ENCODE data around the gene FAM107A.
"Not testable (repeated sequence)": the region's sequence is repeated elsewhere in the genome, so short reads cannot be mapped to it uniquely, and the experiment has no call there.

FAM107A gene

DNA sequence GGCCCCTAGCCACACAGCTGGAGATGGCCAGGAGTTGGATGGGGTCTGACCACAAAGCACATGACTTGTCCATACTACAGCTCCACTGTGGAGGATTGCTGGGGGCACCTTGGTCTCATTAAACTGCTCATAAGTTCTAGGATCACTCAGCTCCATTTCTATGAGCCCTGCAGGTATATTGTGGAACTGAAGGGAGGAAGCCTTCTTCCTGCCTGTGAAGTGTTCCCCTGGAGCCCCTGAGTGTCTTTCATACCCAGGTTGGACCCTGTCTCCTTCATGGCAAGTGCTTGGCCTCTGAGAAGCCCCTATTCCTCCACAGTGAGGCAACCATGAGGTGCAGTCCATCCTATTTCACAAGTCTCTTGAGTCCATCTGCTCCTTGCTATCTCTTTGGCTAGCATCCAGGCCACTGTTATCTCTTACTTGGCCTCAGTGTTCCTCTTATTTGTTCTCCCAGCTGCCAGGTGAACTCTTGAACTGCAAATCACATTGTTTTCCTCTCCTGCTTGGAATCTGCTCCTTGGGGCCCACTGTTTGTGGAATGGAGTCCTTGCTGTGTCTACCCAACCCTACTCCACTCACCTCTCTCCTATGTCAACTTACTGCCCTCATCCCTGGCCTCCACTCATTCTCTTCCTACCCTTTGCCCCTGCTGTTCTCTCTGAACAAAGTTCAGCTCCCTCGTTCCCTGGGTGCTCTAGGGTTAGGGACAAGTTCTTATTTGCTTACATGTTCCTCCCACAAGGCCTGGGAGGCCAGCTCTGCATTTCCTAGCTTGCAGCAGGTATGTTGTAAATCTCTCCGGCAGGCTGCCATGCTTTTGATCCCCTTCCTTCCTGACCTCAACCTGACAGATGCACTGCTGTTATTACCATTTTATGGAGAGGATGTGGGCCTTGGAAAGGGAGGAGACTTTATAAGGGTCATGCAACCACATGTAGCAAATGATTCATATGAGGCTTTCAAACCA lies 41.4 kb downstream of the FAM107A start:
- Histone ChIP-seq H3K4me1 (ENCODE audit: control insufficient read depth, insufficient read depth, low read length, poor library complexity, severe bottlenecking) (no peaks in the 10 kb centered on the region), H3K9me3 (ENCODE audit: control insufficient read depth, low read length) (no peaks in the 10 kb centered on the region), H3K27ac (ENCODE audit: low read depth, low read length, severe bottlenecking) (no peak overlapping the region), H3K36me3 (ENCODE audit: control insufficient read depth, insufficient read depth, low read length) (no peaks in the 10 kb centered on the region), H3K4me3 (ENCODE audit: extremely low read depth, insufficient read depth, low read length, poor library complexity, severe bottlenecking) (no peak overlapping the region)
- 73 to 78% methylated on average over 1 to 2 of the region's 2 CpGs for WGBS, 2 experiments (ENCODE audit: insufficient coverage in 2 of 2)

DNA sequence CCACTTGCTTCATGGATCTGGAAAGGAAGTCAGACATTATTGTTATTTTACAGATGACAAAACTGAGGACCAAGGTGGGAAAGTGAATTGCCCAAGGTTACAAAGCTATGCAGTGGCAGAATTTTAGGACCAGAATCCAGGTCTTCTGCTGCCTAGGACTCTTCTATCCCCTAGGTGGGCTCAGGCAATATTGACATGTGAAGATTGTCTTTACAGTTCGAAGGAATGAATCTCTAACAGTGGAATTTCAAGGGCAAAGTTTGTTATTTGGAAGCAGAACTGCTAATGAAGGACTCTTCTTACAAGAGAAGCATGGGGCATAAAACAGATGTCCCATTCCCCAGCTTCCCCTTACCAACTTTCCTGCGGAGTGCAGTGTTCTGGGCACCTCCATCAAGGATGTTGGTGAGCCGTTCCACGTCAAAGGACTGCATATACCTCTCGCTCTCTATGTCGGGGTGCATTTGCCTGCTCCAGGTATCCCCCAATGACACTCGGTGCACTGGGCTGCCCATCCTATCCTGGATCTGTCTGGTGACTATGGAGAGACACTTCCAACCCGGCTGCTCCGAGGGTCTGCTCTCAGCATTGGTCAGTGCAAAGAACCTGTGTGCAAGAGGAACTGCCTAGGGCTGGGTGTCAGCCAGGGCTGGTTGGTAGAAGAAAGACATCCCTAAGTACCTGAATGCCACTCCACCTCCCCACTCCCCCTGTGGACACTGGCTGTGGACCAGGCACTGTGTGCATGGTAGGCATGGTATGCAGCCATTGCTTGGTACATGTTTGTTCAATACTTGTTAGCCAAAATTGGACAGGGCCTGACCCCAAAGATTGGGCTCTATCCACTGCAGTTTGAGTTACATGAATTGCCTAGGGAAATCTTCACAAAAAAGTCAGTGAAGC lies 42.3 kb downstream of the FAM107A start:
- Histone ChIP-seq H3K36me3 (ENCODE audit: control insufficient read depth, insufficient read depth, low read length) (no peaks in the 10 kb centered on the region), H3K4me3 (ENCODE audit: extremely low read depth, insufficient read depth, low read length, poor library complexity, severe bottlenecking) (no peak overlapping the region), H3K4me1 (ENCODE audit: control insufficient read depth, insufficient read depth, low read length, poor library complexity, severe bottlenecking) (no peaks in the 10 kb centered on the region), H3K9me3 (ENCODE audit: control insufficient read depth, low read length) (no peaks in the 10 kb centered on the region), H3K27ac (ENCODE audit: low read depth, low read length, severe bottlenecking) (no peak overlapping the region)
- WGBS, 2 experiments (ENCODE audit: insufficient coverage in 2 of 2), result 85 to 90% methylated on average over 6 to 9 of the region's 9 CpGs

GRCh38 chr3:58532794-58533220 lies 44.4 kb downstream of the FAM107A start:
- H3K4me1 ChIP-seq (ENCODE audit: control insufficient read depth, insufficient read depth, low read length, poor library complexity, severe bottlenecking), result no peaks in the 10 kb centered on the region
- no peak overlapping the region for H3K27ac ChIP-seq (ENCODE audit: low read depth, low read length, severe bottlenecking)
- H3K4me3 ChIP-seq (ENCODE audit: extremely low read depth, insufficient read depth, low read length, poor library complexity, severe bottlenecking), result no peak overlapping the region
- no peaks in the 10 kb centered on the region for H3K9me3 ChIP-seq (ENCODE audit: control insufficient read depth, low read length)
- H3K36me3 ChIP-seq (ENCODE audit: control insufficient read depth, insufficient read depth, low read length), result no peaks in the 10 kb centered on the region
- WGBS, 2 experiments (ENCODE audit: insufficient coverage in 2 of 2), result 25 to 26% methylated on average over 7 to 9 of the region's 11 CpGs

GRCh38 chr3:58531956-58532355 lies 45.2 kb downstream of the FAM107A start:
- H3K27ac ChIP-seq (ENCODE audit: low read depth, low read length, severe bottlenecking), result no peak overlapping the region
- H3K36me3 ChIP-seq (ENCODE audit: control insufficient read depth, insufficient read depth, low read length), result no peaks in the 10 kb centered on the region
- no peaks in the 10 kb centered on the region for H3K4me1 ChIP-seq (ENCODE audit: control insufficient read depth, insufficient read depth, low read length, poor library complexity, severe bottlenecking)
- H3K4me3 ChIP-seq (ENCODE audit: extremely low read depth, insufficient read depth, low read length, poor library complexity, severe bottlenecking), result no peak overlapping the region
- 100% methylated on average over 1 of the region's 2 CpGs; no CpG with 5 or more reads in 1 of the 2 experiments for WGBS, 2 experiments (ENCODE audit: insufficient coverage in 2 of 2)
- H3K9me3 ChIP-seq (ENCODE audit: control insufficient read depth, low read length), result no peaks in the 10 kb centered on the region

GRCh38 chr3:58531555-58531954 lies 45.6 kb downstream of the FAM107A start:
- H3K27ac ChIP-seq (ENCODE audit: low read depth, low read length, severe bottlenecking), result no peak overlapping the region
- H3K36me3 ChIP-seq (ENCODE audit: control insufficient read depth, insufficient read depth, low read length), result no peaks in the 10 kb centered on the region
- H3K9me3 ChIP-seq (ENCODE audit: control insufficient read depth, low read length), result no peaks in the 10 kb centered on the region
- H3K4me1 ChIP-seq (ENCODE audit: control insufficient read depth, insufficient read depth, low read length, poor library complexity, severe bottlenecking), result no peaks in the 10 kb centered on the region
- no peak overlapping the region for H3K4me3 ChIP-seq (ENCODE audit: extremely low read depth, insufficient read depth, low read length, poor library complexity, severe bottlenecking)
- WGBS, 2 experiments (ENCODE audit: insufficient coverage in 2 of 2), result 93 to 94% methylated on average over 6 to 7 of the region's 7 CpGs

DNA sequence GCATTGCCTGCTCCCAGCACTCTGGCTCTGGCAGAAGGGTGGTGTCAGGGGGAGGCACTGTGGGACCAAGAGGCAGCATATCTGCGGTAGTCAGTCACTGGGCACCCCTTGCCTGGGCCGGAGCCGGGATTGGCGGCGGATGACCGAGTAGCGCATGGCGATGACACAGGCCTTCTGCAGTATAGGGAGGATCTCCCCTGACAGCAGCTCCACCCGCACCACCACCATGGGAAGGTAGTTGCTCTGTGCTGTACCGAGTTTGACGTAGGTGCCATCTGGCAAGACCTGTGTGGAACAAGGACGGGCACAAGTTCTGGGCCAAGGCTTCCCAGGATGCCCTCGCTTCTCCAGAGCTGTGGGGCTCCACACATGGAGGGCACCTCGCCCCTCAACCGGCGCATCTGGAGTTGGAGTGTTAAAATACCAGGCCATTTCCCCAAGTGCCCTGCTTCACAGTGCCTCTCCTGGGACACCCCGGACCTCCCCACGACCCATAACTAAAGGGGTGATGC lies 46.8 kb downstream of the FAM107A start:
- Histone ChIP-seq H3K4me3 (ENCODE audit: extremely low read depth, insufficient read depth, low read length, poor library complexity, severe bottlenecking) (no peak overlapping the region), H3K9me3 (ENCODE audit: control insufficient read depth, low read length) (no peaks in the 10 kb centered on the region), H3K4me1 (ENCODE audit: control insufficient read depth, insufficient read depth, low read length, poor library complexity, severe bottlenecking) (peaks cover 6% of the 10 kb centered on the region), H3K36me3 (ENCODE audit: control insufficient read depth, insufficient read depth, low read length) (no peaks in the 10 kb centered on the region), H3K27ac (ENCODE audit: low read depth, low read length, severe bottlenecking) (no peak overlapping the region)
- WGBS, 2 experiments (ENCODE audit: insufficient coverage in 2 of 2), result 93 to 96% methylated on average over 16 to 18 of the region's 18 CpGs

DNA sequence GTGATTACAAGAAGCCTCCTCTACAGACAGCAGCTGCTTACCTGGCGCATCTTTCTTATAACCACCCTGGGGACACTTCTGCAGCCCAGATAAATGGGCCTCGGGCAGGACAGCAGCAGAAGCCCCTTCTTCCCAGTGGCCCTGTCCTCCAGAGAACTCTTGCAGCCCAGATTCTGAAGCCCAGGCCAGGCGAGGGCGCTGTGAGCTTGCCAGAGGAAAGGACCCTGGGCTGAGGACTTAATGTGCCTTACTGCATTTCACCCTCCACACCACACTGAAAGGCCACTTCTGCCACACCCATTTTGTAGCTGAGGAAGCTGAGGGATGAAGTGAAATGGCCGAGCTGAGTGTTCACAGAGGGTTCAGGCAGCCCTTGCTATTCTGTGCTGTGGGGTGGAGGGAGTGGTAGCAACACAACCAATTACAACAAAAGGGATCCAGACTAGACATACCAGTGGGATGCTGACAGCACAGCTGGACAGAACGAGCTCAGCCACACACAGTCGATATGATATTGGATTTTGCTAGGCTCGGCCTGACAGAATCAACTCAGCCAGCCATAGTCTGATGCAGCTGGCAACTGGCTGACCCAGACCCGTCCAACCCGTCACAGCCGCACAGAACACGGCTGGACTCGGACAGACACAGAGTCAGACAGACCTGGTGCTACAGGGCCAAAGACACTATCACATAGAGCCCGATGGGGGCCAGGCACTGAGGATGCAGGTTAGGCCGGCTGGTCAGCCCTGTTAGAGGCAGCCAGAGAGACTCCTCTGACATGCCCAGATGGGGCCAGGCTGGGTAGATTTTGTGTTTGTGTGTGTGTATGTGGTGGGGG lies 47.5 kb downstream of the FAM107A start:
- Histone ChIP-seq H3K27ac (ENCODE audit: low read depth, low read length, severe bottlenecking) (no peak overlapping the region), H3K36me3 (ENCODE audit: control insufficient read depth, insufficient read depth, low read length) (no peaks in the 10 kb centered on the region), H3K4me3 (ENCODE audit: extremely low read depth, insufficient read depth, low read length, poor library complexity, severe bottlenecking) (no peak overlapping the region), H3K9me3 (ENCODE audit: control insufficient read depth, low read length) (no peaks in the 10 kb centered on the region), H3K4me1 (ENCODE audit: control insufficient read depth, insufficient read depth, low read length, poor library complexity, severe bottlenecking) (peaks cover 6% of the 10 kb centered on the region)
- 69 to 81% methylated on average over 12 to 14 of the region's 15 CpGs for WGBS, 2 experiments (ENCODE audit: insufficient coverage in 2 of 2)

GRCh38 chr3:58528629-58529028 lies 48.6 kb downstream of the FAM107A start:
- Histone ChIP-seq H3K4me3 (ENCODE audit: extremely low read depth, insufficient read depth, low read length, poor library complexity, severe bottlenecking) (no peak overlapping the region), H3K9me3 (ENCODE audit: control insufficient read depth, low read length) (no peaks in the 10 kb centered on the region), H3K4me1 (ENCODE audit: control insufficient read depth, insufficient read depth, low read length, poor library complexity, severe bottlenecking) (peaks cover 6% of the 10 kb centered on the region), H3K27ac (ENCODE audit: low read depth, low read length, severe bottlenecking) (no peak overlapping the region), H3K36me3 (ENCODE audit: control insufficient read depth, insufficient read depth, low read length) (no peaks in the 10 kb centered on the region)
- WGBS, 2 experiments (ENCODE audit: insufficient coverage in 2 of 2), result 83 to 86% methylated on average over 6 of the region's 6 CpGs

DNA sequence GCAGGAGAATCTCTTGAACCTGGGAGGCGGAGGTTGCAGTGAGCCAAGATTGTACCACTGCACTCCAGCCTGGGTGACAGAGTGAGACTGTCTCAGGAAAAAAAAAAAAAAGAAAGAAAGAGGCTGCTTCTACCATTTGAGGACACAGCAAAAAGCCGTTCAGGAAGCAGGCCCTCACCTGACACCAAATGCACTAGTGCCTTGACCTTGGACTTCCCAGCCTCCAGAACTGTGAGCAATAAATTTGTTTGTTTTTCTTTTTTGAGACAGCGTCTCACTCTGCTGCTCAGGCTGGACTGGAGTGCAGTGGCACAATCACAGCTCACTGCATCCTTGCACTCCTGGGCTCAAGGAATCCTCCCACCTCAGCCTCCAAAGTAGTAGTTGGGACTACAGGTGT lies 49.8 kb downstream of the FAM107A start:
- not testable (repeated sequence) for H3K4me3 ChIP-seq (ENCODE audit: extremely low read depth, insufficient read depth, low read length, poor library complexity, severe bottlenecking); H3K9me3 ChIP-seq (ENCODE audit: control insufficient read depth, low read length); H3K36me3 ChIP-seq (ENCODE audit: control insufficient read depth, insufficient read depth, low read length); H3K4me1 ChIP-seq (ENCODE audit: control insufficient read depth, insufficient read depth, low read length, poor library complexity, severe bottlenecking); H3K27ac ChIP-seq (ENCODE audit: low read depth, low read length, severe bottlenecking)
- 100% methylated on average over 2 of the region's 3 CpGs for WGBS, 2 experiments (ENCODE audit: insufficient coverage in 2 of 2)

DNA sequence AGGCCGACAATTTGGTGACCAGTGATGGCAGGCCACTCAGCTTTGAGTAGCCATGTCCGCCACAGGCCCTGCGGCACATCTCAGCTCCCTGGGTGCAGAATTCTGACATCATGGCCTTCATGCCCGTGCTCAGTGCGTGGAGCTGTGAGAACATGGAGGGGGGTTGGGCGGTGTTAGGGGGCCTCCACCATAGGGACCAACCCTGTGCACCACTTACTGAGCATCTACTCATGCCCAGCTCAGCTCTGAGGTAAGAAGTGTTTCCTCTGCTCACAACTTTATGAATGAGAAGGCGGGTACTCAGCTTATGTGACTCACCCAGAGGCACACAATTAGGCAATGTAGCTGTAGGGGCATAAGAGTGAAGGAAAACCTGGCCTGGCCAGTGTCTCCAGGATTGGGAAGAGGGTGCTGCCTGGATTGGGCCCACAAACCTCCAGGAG lies 50.7 kb downstream of the FAM107A start:
- Histone ChIP-seq H3K36me3 (ENCODE audit: control insufficient read depth, insufficient read depth, low read length) (no peaks in the 10 kb centered on the region), H3K4me1 (ENCODE audit: control insufficient read depth, insufficient read depth, low read length, poor library complexity, severe bottlenecking) (peaks cover 6% of the 10 kb centered on the region)

More for the DNA sequence above, 50.7 kb downstream of the FAM107A start:
- WGBS, 2 experiments (ENCODE audit: insufficient coverage in 2 of 2), result 66 to 87% methylated on average over 5 to 6 of the region's 7 CpGs
- H3K9me3 ChIP-seq (ENCODE audit: control insufficient read depth, low read length), result no peaks in the 10 kb centered on the region
- no peak overlapping the region for H3K27ac ChIP-seq (ENCODE audit: low read depth, low read length, severe bottlenecking)
- H3K4me3 ChIP-seq (ENCODE audit: extremely low read depth, insufficient read depth, low read length, poor library complexity, severe bottlenecking), result no peak overlapping the region
